Measurements from ENCODE around the gene GPX1. TPM values are rescaled to one million over a fixed set of nuclear protein-coding genes. Genes with fewer than 3 reads are reported as not detected.

GPX1 gene
- total RNA-seq, 1 experiment from 2014 or later: 589 TPM

DNA sequence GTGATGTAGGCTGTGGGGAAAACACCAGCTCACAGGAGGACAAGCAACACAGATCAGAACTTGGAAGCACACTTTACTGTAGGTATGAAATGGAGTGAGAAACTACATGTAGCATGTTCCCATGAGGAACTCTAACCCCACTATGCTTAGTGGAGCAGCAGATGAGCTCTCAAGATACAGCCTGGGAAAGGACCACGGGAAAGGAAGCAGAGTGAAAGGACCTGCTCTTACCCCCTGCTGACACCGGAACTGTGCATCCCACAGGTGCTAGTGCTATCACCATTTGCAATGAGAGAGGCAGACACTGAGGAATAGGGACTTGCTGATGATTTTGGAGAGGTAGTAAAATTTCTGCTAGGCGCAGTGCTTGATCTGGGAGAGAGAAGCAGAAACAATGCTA, 46.9 kb downstream of the GPX1 start:
- POLR2A ChIA-PET: interaction anchor here (0.6 to 0.8 kb wide), 2 partner anchors 11 to 1066 kb away, joined by 3 read pairs; no protein-coding TSS in a partner anchor
- intact Hi-C loops (cut with micrococcal nuclease): no loop called here
- no peak overlapping the region for H3K27ac Mint-ChIP-seq (ENCODE audit: low read depth, unreplicated experiment)
- no peak overlapping the region for H3K4me3 Mint-ChIP-seq (ENCODE audit: unreplicated experiment)
- H3K9me3 Mint-ChIP-seq (ENCODE audit: unreplicated experiment): no peaks in the 10 kb centered on the region
- no peaks in the 10 kb centered on the region for H3K27me3 Mint-ChIP-seq (ENCODE audit: insufficient read depth, unreplicated experiment)
- CTCF ChIA-PET: no interaction called here
- TF ChIP-seq, protein P1, sequence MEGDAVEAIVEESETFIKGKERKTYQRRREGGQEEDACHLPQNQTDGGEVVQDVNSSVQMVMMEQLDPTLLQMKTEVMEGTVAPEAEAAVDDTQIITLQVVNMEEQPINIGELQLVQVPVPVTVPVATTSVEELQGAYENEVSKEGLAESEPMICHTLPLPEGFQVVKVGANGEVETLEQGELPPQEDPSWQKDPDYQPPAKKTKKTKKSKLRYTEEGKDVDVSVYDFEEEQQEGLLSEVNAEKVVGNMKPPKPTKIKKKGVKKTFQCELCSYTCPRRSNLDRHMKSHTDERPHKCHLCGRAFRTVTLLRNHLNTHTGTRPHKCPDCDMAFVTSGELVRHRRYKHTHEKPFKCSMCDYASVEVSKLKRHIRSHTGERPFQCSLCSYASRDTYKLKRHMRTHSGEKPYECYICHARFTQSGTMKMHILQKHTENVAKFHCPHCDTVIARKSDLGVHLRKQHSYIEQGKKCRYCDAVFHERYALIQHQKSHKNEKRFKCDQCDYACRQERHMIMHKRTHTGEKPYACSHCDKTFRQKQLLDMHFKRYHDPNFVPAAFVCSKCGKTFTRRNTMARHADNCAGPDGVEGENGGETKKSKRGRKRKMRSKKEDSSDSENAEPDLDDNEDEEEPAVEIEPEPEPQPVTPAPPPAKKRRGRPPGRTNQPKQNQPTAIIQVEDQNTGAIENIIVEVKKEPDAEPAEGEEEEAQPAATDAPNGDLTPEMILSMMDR (IDR thresholded peaks at IDR 0.05; ENCODE audit: unreplicated experiment): no peak
- BruUV-seq (replicated peaks): no TSS peak
- H3K4me1 Mint-ChIP-seq (ENCODE audit: insufficient read depth, unreplicated experiment): no peaks in the 10 kb centered on the region
- peaks cover 84% of the 10 kb centered on the region for H3K36me3 Mint-ChIP-seq (ENCODE audit: insufficient read depth, unreplicated experiment)
- no peak for DNase-seq (ENCODE audit: unreplicated experiment)

DNA sequence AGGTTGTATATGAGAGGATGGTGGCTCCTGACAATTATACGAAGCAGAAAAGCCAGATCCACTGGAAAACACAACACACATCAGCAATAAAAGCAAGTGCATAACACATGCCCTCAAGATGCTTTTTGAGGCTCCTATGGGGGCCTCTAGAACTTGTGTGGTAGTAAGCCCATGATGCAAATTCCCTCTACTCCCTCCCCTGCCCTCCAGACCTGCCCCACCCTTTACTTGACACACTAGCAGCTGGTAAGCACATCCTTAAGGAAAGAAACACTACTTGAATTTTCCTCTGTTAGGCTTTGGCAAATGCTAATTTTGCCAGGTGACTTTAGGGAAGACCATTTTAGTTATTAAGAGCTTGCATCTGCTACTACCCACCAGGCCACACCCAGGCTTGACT, 47.5 kb downstream of the GPX1 start:
- H3K9me3 Mint-ChIP-seq (ENCODE audit: unreplicated experiment): no peaks in the 10 kb centered on the region
- ChIA-PET POLR2A (interaction anchor here (0.5 to 0.8 kb wide), 4 partner anchors 10 to 1484 kb away, joined by 3 to 4 read pairs (median 3); no protein-coding TSS in a partner anchor), CTCF (interaction anchor here (0.6 kb wide), 1 partner anchor 18 kb away, joined by 3 read pairs; no protein-coding TSS in a partner anchor)
- no peak overlapping the region for H3K27ac Mint-ChIP-seq (ENCODE audit: low read depth, unreplicated experiment)
- H3K36me3 Mint-ChIP-seq (ENCODE audit: insufficient read depth, unreplicated experiment): peaks cover 84% of the 10 kb centered on the region
- intact Hi-C loops (cut with micrococcal nuclease): no loop called here
- no peaks in the 10 kb centered on the region for H3K4me1 Mint-ChIP-seq (ENCODE audit: insufficient read depth, unreplicated experiment)
- no TSS peak for BruUV-seq (replicated peaks)
- no peak for DNase-seq (ENCODE audit: unreplicated experiment)
- TF ChIP-seq, protein P1 (IDR thresholded peaks at IDR 0.05; ENCODE audit: unreplicated experiment): no peak
- no peak overlapping the region for H3K4me3 Mint-ChIP-seq (ENCODE audit: unreplicated experiment)
- H3K27me3 Mint-ChIP-seq (ENCODE audit: insufficient read depth, unreplicated experiment): no peaks in the 10 kb centered on the region

Other genes starting within 250 kb of the GPX1 start
- 39.3 and 51.4 TPM in 2 replicates for gene USP19, start 237.5 kb downstream of the GPX1 start, total RNA-seq (2022)
- 224 and 264 TPM in 2 replicates for gene LAMB2, start 225.3 kb downstream of the GPX1 start, total RNA-seq (2022)
- 25.7 and 26.0 TPM in 2 replicates for gene CCDC71, start 192.0 kb downstream of the GPX1 start, total RNA-seq (2022)
- gene KLHDC8B, start 186.8 kb downstream of the GPX1 start, total RNA-seq (2022): 1.7 and 2.4 TPM in 2 replicates
- 8.1 and 9.4 TPM in 2 replicates for gene C3orf62, start 81.1 kb downstream of the GPX1 start, total RNA-seq (2022)
- 52.6 and 54.1 TPM in 2 replicates for gene USP4, start 18.3 kb downstream of the GPX1 start, total RNA-seq (2022)
- gene RHOA, start 53.6 kb upstream of the GPX1 start, total RNA-seq (2022): 273 and 298 TPM in 2 replicates
- gene TCTA, start 54.1 kb upstream of the GPX1 start, total RNA-seq (2022): 14.0 and 17.2 TPM in 2 replicates
- 3.7 and 4.9 TPM in 2 replicates for gene AMT, start 64.1 kb upstream of the GPX1 start, total RNA-seq (2022)
- 9.7 and 19.5 TPM in 2 replicates for gene NICN1, start 71.0 kb upstream of the GPX1 start, total RNA-seq (2022)
- 40.3 and 49.9 TPM in 2 replicates for gene DAG1, start 111.9 kb upstream of the GPX1 start, total RNA-seq (2022)
- gene BSN, start 196.1 kb upstream of the GPX1 start, total RNA-seq (2022): 0.10 and 0.37 TPM in 2 replicates